ENCODE data around the gene XKR8.

XKR8 gene

GRCh38 chr1:27967106-27967883, 7.5 kb downstream of the XKR8 start:
- Histone ChIP-seq H3K4me1 (ENCODE audit: control insufficient read depth, insufficient read depth, low read length) (no peaks in the 10 kb centered on the region), H3K36me3 (ENCODE audit: control insufficient read depth, insufficient read depth, low read length) (peaks cover 9% of the 10 kb centered on the region), H3K27ac (ENCODE audit: insufficient read depth, low read depth, low read length, poor library complexity, severe bottlenecking) (no peak overlapping the region), H3K9me3 (ENCODE audit: control insufficient read depth, low read length) (no peaks in the 10 kb centered on the region), H3K27me3 (ENCODE audit: control insufficient read depth, insufficient read depth, low read length, poor library complexity, severe bottlenecking) (no peaks in the 10 kb centered on the region), H3K4me3 (ENCODE audit: insufficient read depth, low read depth, low read length) (no peak overlapping the region)
- WGBS, 2 experiments = 94 to 95% methylated on average over 12 of the region's 12 CpGs

GRCh38 chr1:27967884-27968466, 8.2 kb downstream of the XKR8 start:
- no peak overlapping the region for H3K4me3 ChIP-seq (ENCODE audit: insufficient read depth, low read depth, low read length)
- WGBS, 2 experiments = 85 to 94% methylated on average over 4 of the region's 4 CpGs
- H3K36me3 ChIP-seq (ENCODE audit: control insufficient read depth, insufficient read depth, low read length) = peaks cover 9% of the 10 kb centered on the region
- no peaks in the 10 kb centered on the region for H3K4me1 ChIP-seq (ENCODE audit: control insufficient read depth, insufficient read depth, low read length)
- no peak overlapping the region for H3K27ac ChIP-seq (ENCODE audit: insufficient read depth, low read depth, low read length, poor library complexity, severe bottlenecking)
- no peaks in the 10 kb centered on the region for H3K9me3 ChIP-seq (ENCODE audit: control insufficient read depth, low read length)
- no peaks in the 10 kb centered on the region for H3K27me3 ChIP-seq (ENCODE audit: control insufficient read depth, insufficient read depth, low read length, poor library complexity, severe bottlenecking)

- H3K27me3 ChIP-seq (ENCODE audit: control insufficient read depth, insufficient read depth, low read length, poor library complexity, severe bottlenecking) = no peaks in the 10 kb centered on the region
- no peak overlapping the region for H3K27ac ChIP-seq (ENCODE audit: insufficient read depth, low read depth, low read length, poor library complexity, severe bottlenecking)
- no peaks in the 10 kb centered on the region for H3K9me3 ChIP-seq (ENCODE audit: control insufficient read depth, low read length)
- no peaks in the 10 kb centered on the region for H3K4me1 ChIP-seq (ENCODE audit: control insufficient read depth, insufficient read depth, low read length)
- no peak overlapping the region for H3K4me3 ChIP-seq (ENCODE audit: insufficient read depth, low read depth, low read length)
- H3K36me3 ChIP-seq (ENCODE audit: control insufficient read depth, insufficient read depth, low read length) = peaks cover 9% of the 10 kb centered on the region
- WGBS, 2 experiments = 91 to 92% methylated on average over 3 of the region's 3 CpGs
Observed at GRCh38 chr1:27968692-27969091, 8.9 kb downstream of the XKR8 start.

GRCh38 chr1:27970401-27970800, 10.6 kb downstream of the XKR8 start:
- Histone ChIP-seq H3K27ac (ENCODE audit: insufficient read depth, low read depth, low read length, poor library complexity, severe bottlenecking) (no peak overlapping the region), H3K4me1 (ENCODE audit: control insufficient read depth, insufficient read depth, low read length) (no peaks in the 10 kb centered on the region), H3K4me3 (ENCODE audit: insufficient read depth, low read depth, low read length) (no peak overlapping the region), H3K36me3 (ENCODE audit: control insufficient read depth, insufficient read depth, low read length) (peaks cover 9% of the 10 kb centered on the region), H3K27me3 (ENCODE audit: control insufficient read depth, insufficient read depth, low read length, poor library complexity, severe bottlenecking) (no peaks in the 10 kb centered on the region), H3K9me3 (ENCODE audit: control insufficient read depth, low read length) (no peaks in the 10 kb centered on the region)
- WGBS, 2 experiments = 93 to 94% methylated on average over 6 of the region's 6 CpGs

GRCh38 chr1:27971674-27972073, 11.9 kb downstream of the XKR8 start:
- Histone ChIP-seq H3K36me3 (ENCODE audit: control insufficient read depth, insufficient read depth, low read length) (peaks cover 9% of the 10 kb centered on the region), H3K4me1 (ENCODE audit: control insufficient read depth, insufficient read depth, low read length) (no peaks in the 10 kb centered on the region)

GRCh38 chr1:27972141-27972540, 12.4 kb downstream of the XKR8 start:
- H3K9me3 ChIP-seq (ENCODE audit: control insufficient read depth, low read length) = no peaks in the 10 kb centered on the region
- no peaks in the 10 kb centered on the region for H3K4me1 ChIP-seq (ENCODE audit: control insufficient read depth, insufficient read depth, low read length)
- H3K27ac ChIP-seq (ENCODE audit: insufficient read depth, low read depth, low read length, poor library complexity, severe bottlenecking) = no peak overlapping the region
- H3K27me3 ChIP-seq (ENCODE audit: control insufficient read depth, insufficient read depth, low read length, poor library complexity, severe bottlenecking) = no peaks in the 10 kb centered on the region
- peaks cover 5% of the 10 kb centered on the region for H3K36me3 ChIP-seq (ENCODE audit: control insufficient read depth, insufficient read depth, low read length)
- H3K4me3 ChIP-seq (ENCODE audit: insufficient read depth, low read depth, low read length) = no peak overlapping the region
- WGBS, 2 experiments = 93 to 100% methylated on average over 4 of the region's 4 CpGs

More at GRCh38 chr1:27971674-27972073, 11.9 kb downstream of the XKR8 start:
- Histone ChIP-seq H3K27ac (ENCODE audit: insufficient read depth, low read depth, low read length, poor library complexity, severe bottlenecking) (no peak overlapping the region), H3K27me3 (ENCODE audit: control insufficient read depth, insufficient read depth, low read length, poor library complexity, severe bottlenecking) (no peaks in the 10 kb centered on the region), H3K4me3 (ENCODE audit: insufficient read depth, low read depth, low read length) (no peak overlapping the region), H3K9me3 (ENCODE audit: control insufficient read depth, low read length) (no peaks in the 10 kb centered on the region)

GRCh38 chr1:27973771-27974416, 14.1 kb downstream of the XKR8 start:
- H3K9me3 ChIP-seq (ENCODE audit: control insufficient read depth, low read length) = no peaks in the 10 kb centered on the region
- WGBS, 2 experiments = 93 to 97% methylated on average over 2 to 4 of the region's 4 CpGs
- no peak overlapping the region for H3K4me3 ChIP-seq (ENCODE audit: insufficient read depth, low read depth, low read length)
- no peak overlapping the region for H3K27ac ChIP-seq (ENCODE audit: insufficient read depth, low read depth, low read length, poor library complexity, severe bottlenecking)
- H3K36me3 ChIP-seq (ENCODE audit: control insufficient read depth, insufficient read depth, low read length) = no peaks in the 10 kb centered on the region
- H3K27me3 ChIP-seq (ENCODE audit: control insufficient read depth, insufficient read depth, low read length, poor library complexity, severe bottlenecking) = no peaks in the 10 kb centered on the region
- no peaks in the 10 kb centered on the region for H3K4me1 ChIP-seq (ENCODE audit: control insufficient read depth, insufficient read depth, low read length)

- H3K27ac ChIP-seq (ENCODE audit: insufficient read depth, low read depth, low read length, poor library complexity, severe bottlenecking) = no peak overlapping the region
Observed at GRCh38 chr1:27974417-27974781, 14.6 kb downstream of the XKR8 start.

GRCh38 chr1:27979151-27979858, 19.5 kb downstream of the XKR8 start:
- no peaks in the 10 kb centered on the region for H3K27me3 ChIP-seq (ENCODE audit: control insufficient read depth, insufficient read depth, low read length, poor library complexity, severe bottlenecking)
- H3K4me3 ChIP-seq (ENCODE audit: insufficient read depth, low read depth, low read length) = no peak overlapping the region
- H3K4me1 ChIP-seq (ENCODE audit: control insufficient read depth, insufficient read depth, low read length) = peaks cover 6% of the 10 kb centered on the region
- H3K36me3 ChIP-seq (ENCODE audit: control insufficient read depth, insufficient read depth, low read length) = no peaks in the 10 kb centered on the region
- H3K9me3 ChIP-seq (ENCODE audit: control insufficient read depth, low read length) = no peaks in the 10 kb centered on the region
- H3K27ac ChIP-seq (ENCODE audit: insufficient read depth, low read depth, low read length, poor library complexity, severe bottlenecking) = no peak overlapping the region
- WGBS, 2 experiments = 92 to 95% methylated on average over 1 of the region's 1 CpG

More at GRCh38 chr1:27974417-27974781, 14.6 kb downstream of the XKR8 start:
- no peak overlapping the region for H3K4me3 ChIP-seq (ENCODE audit: insufficient read depth, low read depth, low read length)
- H3K27me3 ChIP-seq (ENCODE audit: control insufficient read depth, insufficient read depth, low read length, poor library complexity, severe bottlenecking) = no peaks in the 10 kb centered on the region
- no peaks in the 10 kb centered on the region for H3K4me1 ChIP-seq (ENCODE audit: control insufficient read depth, insufficient read depth, low read length)
- no peaks in the 10 kb centered on the region for H3K36me3 ChIP-seq (ENCODE audit: control insufficient read depth, insufficient read depth, low read length)
- no peaks in the 10 kb centered on the region for H3K9me3 ChIP-seq (ENCODE audit: control insufficient read depth, low read length)

GRCh38 chr1:27979859-27980201, 20.1 kb downstream of the XKR8 start:
- Histone ChIP-seq H3K27me3 (ENCODE audit: control insufficient read depth, insufficient read depth, low read length, poor library complexity, severe bottlenecking) (no peaks in the 10 kb centered on the region), H3K36me3 (ENCODE audit: control insufficient read depth, insufficient read depth, low read length) (no peaks in the 10 kb centered on the region), H3K9me3 (ENCODE audit: control insufficient read depth, low read length) (no peaks in the 10 kb centered on the region), H3K4me1 (ENCODE audit: control insufficient read depth, insufficient read depth, low read length) (peaks cover 6% of the 10 kb centered on the region), H3K4me3 (ENCODE audit: insufficient read depth, low read depth, low read length) (no peak overlapping the region), H3K27ac (ENCODE audit: insufficient read depth, low read depth, low read length, poor library complexity, severe bottlenecking) (no peak overlapping the region)
- WGBS, 2 experiments = 86 to 87% methylated on average over 2 of the region's 2 CpGs

Measured in ectodermal cell (in vitro differentiated cells).